ENCODE data around the gene B4GALT5.

- TF ChIP-seq CTCF (IDR thresholded peaks at IDR 0.05) = no peak
- no peak for TF ChIP-seq POLR2A (IDR thresholded peaks at IDR 0.05)
These were observed 1.6 kb downstream of the B4GALT5 start for GRCh38 chr20:49712118-49712517.
